Measurements from ENCODE around the gene DNAJB9.

DNA sequence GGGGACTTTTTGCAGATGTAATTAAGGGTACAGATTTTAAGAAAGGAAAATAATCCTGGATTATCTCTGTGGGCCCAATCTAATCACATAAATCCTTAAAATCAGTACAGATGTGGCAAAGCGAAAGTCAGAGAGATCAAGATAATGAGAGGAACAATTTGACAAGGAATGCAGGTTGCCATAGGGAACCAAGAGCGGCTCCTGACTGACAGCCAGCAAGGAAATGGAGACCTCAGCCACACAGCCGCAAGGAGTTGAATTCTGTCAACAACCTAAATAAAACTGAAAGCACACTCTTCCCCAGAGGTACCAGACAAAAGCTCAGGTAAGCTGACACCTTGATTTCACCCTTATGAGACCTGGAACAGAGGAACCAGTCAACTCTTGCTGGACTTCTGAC, 40.3 kb upstream of the DNAJB9 start:
- TF ChIP-seq, protein P1, sequence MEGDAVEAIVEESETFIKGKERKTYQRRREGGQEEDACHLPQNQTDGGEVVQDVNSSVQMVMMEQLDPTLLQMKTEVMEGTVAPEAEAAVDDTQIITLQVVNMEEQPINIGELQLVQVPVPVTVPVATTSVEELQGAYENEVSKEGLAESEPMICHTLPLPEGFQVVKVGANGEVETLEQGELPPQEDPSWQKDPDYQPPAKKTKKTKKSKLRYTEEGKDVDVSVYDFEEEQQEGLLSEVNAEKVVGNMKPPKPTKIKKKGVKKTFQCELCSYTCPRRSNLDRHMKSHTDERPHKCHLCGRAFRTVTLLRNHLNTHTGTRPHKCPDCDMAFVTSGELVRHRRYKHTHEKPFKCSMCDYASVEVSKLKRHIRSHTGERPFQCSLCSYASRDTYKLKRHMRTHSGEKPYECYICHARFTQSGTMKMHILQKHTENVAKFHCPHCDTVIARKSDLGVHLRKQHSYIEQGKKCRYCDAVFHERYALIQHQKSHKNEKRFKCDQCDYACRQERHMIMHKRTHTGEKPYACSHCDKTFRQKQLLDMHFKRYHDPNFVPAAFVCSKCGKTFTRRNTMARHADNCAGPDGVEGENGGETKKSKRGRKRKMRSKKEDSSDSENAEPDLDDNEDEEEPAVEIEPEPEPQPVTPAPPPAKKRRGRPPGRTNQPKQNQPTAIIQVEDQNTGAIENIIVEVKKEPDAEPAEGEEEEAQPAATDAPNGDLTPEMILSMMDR (IDR thresholded peaks at IDR 0.05) = no peak
- TF ChIP-seq POLR2A (IDR thresholded peaks at IDR 0.05) (no peak), POLR2AphosphoS5 (IDR thresholded peaks at IDR 0.05) (no peak), EP300 (IDR thresholded peaks at IDR 0.05) (no peak)

Measured in upper lobe of left lung (tissue), 4 donors.